ENCODE data around the gene DHRS7B. TPM values are rescaled to one million over a fixed set of nuclear protein-coding genes. Genes with fewer than 3 reads are reported as not detected.

Gene DHRS7B
- total and polyA plus RNA-seq, 2 of the 13 experiments (the other 11 are each of a cell fraction or from before 2014, with no cell fraction given) = 20.0 to 35.8 TPM

GRCh38 chr17:21214015-21214776, 87.4 kb downstream of the DHRS7B start, which contains the start of gene TMEM11 (continued):
- peak; percentile 34; the same call in 1 of the 2 replicates for TF ChIP-seq ZNF703 (CRISPR knock-in tag; IDR thresholded peaks at IDR 0.05; ENCODE audit: borderline replicate concordance)
- TF ChIP-seq NFRKB (IDR thresholded peaks at IDR 0.05) = peak; percentile 48
- no peak for TF ChIP-seq FOSL1 (CRISPR knock-in tag; IDR thresholded peaks at IDR 0.05; ENCODE audit: borderline replicate concordance)
- TF ChIP-seq RARA (CRISPR knock-in tag; IDR thresholded peaks at IDR 0.05) = no peak; the same call in 1 of the 2 replicates
- TF ChIP-seq, protein P1, sequence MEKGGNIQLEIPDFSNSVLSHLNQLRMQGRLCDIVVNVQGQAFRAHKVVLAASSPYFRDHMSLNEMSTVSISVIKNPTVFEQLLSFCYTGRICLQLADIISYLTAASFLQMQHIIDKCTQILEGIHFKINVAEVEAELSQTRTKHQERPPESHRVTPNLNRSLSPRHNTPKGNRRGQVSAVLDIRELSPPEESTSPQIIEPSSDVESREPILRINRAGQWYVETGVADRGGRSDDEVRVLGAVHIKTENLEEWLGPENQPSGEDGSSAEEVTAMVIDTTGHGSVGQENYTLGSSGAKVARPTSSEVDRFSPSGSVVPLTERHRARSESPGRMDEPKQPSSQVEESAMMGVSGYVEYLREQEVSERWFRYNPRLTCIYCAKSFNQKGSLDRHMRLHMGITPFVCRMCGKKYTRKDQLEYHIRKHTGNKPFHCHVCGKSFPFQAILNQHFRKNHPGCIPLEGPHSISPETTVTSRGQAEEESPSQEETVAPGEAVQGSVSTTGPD (CRISPR knock-in tag; IDR thresholded peaks at IDR 0.05) = no peak
- TF ChIP-seq, protein P2, sequence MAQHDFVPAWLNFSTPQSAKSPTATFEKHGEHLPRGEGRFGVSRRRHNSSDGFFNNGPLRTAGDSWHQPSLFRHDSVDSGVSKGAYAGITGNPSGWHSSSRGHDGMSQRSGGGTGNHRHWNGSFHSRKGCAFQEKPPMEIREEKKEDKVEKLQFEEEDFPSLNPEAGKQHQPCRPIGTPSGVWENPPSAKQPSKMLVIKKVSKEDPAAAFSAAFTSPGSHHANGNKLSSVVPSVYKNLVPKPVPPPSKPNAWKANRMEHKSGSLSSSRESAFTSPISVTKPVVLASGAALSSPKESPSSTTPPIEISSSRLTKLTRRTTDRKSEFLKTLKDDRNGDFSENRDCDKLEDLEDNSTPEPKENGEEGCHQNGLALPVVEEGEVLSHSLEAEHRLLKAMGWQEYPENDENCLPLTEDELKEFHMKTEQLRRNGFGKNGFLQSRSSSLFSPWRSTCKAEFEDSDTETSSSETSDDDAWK (CRISPR knock-in tag; IDR thresholded peaks at IDR 0.05) = no peak
- no peak for TF ChIP-seq CBX1 (IDR thresholded peaks at IDR 0.05; ENCODE audit: low read depth)
- TF ChIP-seq ADNP (CRISPR knock-in tag; IDR thresholded peaks at IDR 0.05) = no peak
- TF ChIP-seq MATR3 (CRISPR knock-in tag; IDR thresholded peaks at IDR 0.05) = no peak
- peak; percentile 71; the same call in 1 of the 2 replicates for TF ChIP-seq ZIK1 (CRISPR knock-in tag; IDR thresholded peaks at IDR 0.05; ENCODE audit: borderline replicate concordance, low read depth)
- TF ChIP-seq EEA1 (CRISPR knock-in tag; IDR thresholded peaks at IDR 0.05; ENCODE audit: borderline replicate concordance) = no peak
- TF ChIP-seq, protein P3, sequence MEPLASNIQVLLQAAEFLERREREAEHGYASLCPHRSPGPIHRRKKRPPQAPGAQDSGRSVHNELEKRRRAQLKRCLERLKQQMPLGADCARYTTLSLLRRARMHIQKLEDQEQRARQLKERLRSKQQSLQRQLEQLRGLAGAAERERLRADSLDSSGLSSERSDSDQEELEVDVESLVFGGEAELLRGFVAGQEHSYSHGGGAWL (CRISPR knock-in tag; IDR thresholded peaks at IDR 0.05) = peak; percentile 48
- TF ChIP-seq TCF7 (IDR thresholded peaks at IDR 0.05; ENCODE audit: low read depth) = no peak
- no peak for TF ChIP-seq CEBPB (IDR thresholded peaks at IDR 0.05; ENCODE audit: borderline replicate concordance, low read depth, low read length)
- no peak for TF ChIP-seq CAMTA2 (CRISPR knock-in tag; IDR thresholded peaks at IDR 0.05; ENCODE audit: borderline replicate concordance)
- no peak for TF ChIP-seq ZNF10 (CRISPR knock-in tag; IDR thresholded peaks at IDR 0.05; ENCODE audit: borderline replicate concordance, low read depth)
- 0 out of 2 replicates have a peak, but pooled peaks have one; percentile 20 for TF ChIP-seq KDM3A (CRISPR knock-in tag; IDR thresholded peaks at IDR 0.05; ENCODE audit: low read depth)
- peak; percentile 50 for TF ChIP-seq ZNF407 (CRISPR knock-in tag; IDR thresholded peaks at IDR 0.05; ENCODE audit: not compliant biosample characterization)
- no peak for TF ChIP-seq SMC3 (IDR thresholded peaks at IDR 0.05; ENCODE audit: low read length)
